K562 (cell line): ENCODE data around the gene GNPAT. TPM values are rescaled to one million over a fixed set of nuclear protein-coding genes. Genes with fewer than 3 reads are reported as not detected.
A peak's percentile ranks its signal among the peaks of the same experiment; 100 is the strongest.

Experiments used
- ARID2 ChIP-seq: fragments of 450-650 bp; IDR thresholded peaks from 2 replicates; pipeline ENCODE4 v1.6.1; 2017; ENCODE audit warnings: antibody characterized with exemption, mild to moderate bottlenecking
- CXXC5 ChIP-seq: fragments of 250-450 bp; sonication (Bioruptor Pico); IDR thresholded peaks from 2 replicates; pipeline ENCODE4 v1.8.0; 2022; ENCODE audit warnings: inconsistent platforms, mild to moderate bottlenecking, moderate library complexity
- NCOA4 ChIP-seq: fragments of 450-650 bp; IDR thresholded peaks from 2 replicates; pipeline ENCODE4 v1.6.1; 2018; ENCODE audit warnings: mild to moderate bottlenecking; ENCODE audit not compliant: partially characterized antibody
- TAF1 ChIP-seq: IDR thresholded peaks from 2 replicates; pipeline ENCODE4 v1.6.1; 2011; ENCODE audit warnings: mild to moderate bottlenecking, low read length, moderate library complexity; ENCODE audit not compliant: insufficient read depth, control insufficient read depth, severe bottlenecking; ENCODE audit errors: extremely low read depth
- THRAP3 ChIP-seq: fragments of 450-650 bp; IDR thresholded peaks from 2 replicates; pipeline ENCODE4 v1.6.1; 2016; ENCODE audit warnings: mild to moderate bottlenecking, inconsistent platforms, borderline replicate concordance
- XRCC4 ChIP-seq: IDR thresholded peaks from one replicate; pipeline ENCODE4 v1.6.1; 2011; ENCODE audit not compliant: insufficient read depth, insufficient read length; ENCODE audit errors: extremely low read depth
- polyA plus RNA-seq, 8 experiments: library from polyadenylated mRNA; depleted of rRNA in 4 of 8; stranded (reverse) in 5 of 8; unstranded in 3 of 8; fragments of >200 nt; fragmentation: Nextera tagmentation in 2 of 8; fragmentation: Illumina TruSeq in 1 of 8; extraction: Ambion mirVana in 2 of 8; extraction: Trizol in 1 of 8; gene quantifications; 2 replicates each; pipeline versions ENCODE4 v1.2.1 to v1.2.3, GENCODE V29; 2011 to 2014; ENCODE audit warnings: inconsistent platforms in 1 of 8, missing spikeins in 1 of 8
- total RNA-seq, 7 experiments: library from RNA; depleted of rRNA in 6 of 7; stranded (reverse); fragments of >200 nt in 6 of 7; fragmentation: Illumina TruSeq in 2 of 7; extraction: Trizol in 2 of 7; gene quantifications; 2 replicates each; pipeline versions ENCODE4 v1.2.1 to v1.2.3, GENCODE V29; 2011 to 2021; ENCODE audit warnings: low replicate concordance in 1 of 7
- TF ChIP-seq, protein P1 (sequence below), 2 experiments: fragments of 450-650 bp; IDR thresholded peaks; 2 replicates each; pipeline ENCODE4 v1.6.1; 2018; ENCODE audit warnings: mild to moderate bottlenecking in 2 of 2, low read depth in 1 of 2; ENCODE audit not compliant: partially characterized antibody in 2 of 2
- TF ChIP-seq, protein P2 (sequence below), 2 experiments: fragments of 450-650 bp; formaldehyde crosslinking in 1 of 2; IDR thresholded peaks; 2 replicates each; pipeline versions ENCODE4 v1.4.0 to v1.6.1; 2014 to 2020; ENCODE audit warnings: mild to moderate bottlenecking in 2 of 2, borderline replicate concordance in 1 of 2, low read depth in 1 of 2

GNPAT gene
- total and polyA plus RNA-seq, 9 of the 15 experiments (the other 6 are each of a cell fraction or from before 2014, with no cell fraction given): 32.1 to 68.8 (median 50.7) TPM

DNA sequence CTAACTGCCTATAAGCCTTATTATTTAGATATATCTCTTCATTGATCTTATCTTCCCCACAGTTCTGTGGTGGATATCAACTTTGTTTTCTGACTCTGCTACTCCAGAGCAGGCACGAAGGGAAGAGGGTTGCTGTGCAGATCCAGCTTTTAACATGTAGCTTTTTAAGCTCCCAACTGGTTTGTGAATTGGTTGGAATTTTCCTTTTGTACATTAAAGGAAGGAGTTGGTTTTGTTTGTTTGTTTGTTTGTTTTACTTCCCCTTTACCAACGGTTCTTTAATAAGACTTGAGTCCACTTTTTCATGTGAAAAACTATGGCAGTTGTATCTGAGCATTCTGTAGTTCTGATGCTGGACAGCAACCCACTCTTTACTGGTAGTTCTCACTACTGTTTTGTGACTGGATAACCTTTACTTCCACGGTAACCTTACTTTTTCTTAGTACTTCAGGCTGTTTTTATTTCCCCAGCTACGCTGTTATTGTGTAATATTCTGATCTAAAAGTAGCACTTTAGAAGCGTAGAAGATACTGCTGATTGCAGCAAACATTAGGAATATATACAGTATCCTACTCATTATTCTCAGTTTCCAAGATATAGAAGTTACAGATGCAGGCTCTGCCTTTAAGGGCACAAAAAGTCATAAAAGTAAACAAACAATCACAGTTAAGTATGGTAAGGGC lies 1.6 kb downstream of the GNPAT start (continued):
- TF ChIP-seq, protein P1, sequence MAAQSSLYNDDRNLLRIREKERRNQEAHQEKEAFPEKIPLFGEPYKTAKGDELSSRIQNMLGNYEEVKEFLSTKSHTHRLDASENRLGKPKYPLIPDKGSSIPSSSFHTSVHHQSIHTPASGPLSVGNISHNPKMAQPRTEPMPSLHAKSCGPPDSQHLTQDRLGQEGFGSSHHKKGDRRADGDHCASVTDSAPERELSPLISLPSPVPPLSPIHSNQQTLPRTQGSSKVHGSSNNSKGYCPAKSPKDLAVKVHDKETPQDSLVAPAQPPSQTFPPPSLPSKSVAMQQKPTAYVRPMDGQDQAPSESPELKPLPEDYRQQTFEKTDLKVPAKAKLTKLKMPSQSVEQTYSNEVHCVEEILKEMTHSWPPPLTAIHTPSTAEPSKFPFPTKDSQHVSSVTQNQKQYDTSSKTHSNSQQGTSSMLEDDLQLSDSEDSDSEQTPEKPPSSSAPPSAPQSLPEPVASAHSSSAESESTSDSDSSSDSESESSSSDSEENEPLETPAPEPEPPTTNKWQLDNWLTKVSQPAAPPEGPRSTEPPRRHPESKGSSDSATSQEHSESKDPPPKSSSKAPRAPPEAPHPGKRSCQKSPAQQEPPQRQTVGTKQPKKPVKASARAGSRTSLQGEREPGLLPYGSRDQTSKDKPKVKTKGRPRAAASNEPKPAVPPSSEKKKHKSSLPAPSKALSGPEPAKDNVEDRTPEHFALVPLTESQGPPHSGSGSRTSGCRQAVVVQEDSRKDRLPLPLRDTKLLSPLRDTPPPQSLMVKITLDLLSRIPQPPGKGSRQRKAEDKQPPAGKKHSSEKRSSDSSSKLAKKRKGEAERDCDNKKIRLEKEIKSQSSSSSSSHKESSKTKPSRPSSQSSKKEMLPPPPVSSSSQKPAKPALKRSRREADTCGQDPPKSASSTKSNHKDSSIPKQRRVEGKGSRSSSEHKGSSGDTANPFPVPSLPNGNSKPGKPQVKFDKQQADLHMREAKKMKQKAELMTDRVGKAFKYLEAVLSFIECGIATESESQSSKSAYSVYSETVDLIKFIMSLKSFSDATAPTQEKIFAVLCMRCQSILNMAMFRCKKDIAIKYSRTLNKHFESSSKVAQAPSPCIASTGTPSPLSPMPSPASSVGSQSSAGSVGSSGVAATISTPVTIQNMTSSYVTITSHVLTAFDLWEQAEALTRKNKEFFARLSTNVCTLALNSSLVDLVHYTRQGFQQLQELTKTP (IDR thresholded peaks at IDR 0.05; ENCODE audit: low read depth in 1 of 2, partially characterized antibody in 2 of 2): peak in 1 of 2 experiments; percentile 64
- TF ChIP-seq ARID2 (peak; percentile 75), NCOA4 (no peak), TAF1 (no peak), CXXC5 (CRISPR knock-in tag) (no peak), THRAP3 (0 out of 2 replicates have a peak, but pooled peaks have one; percentile 21), XRCC4 (no peak)
- TF ChIP-seq, protein P2, sequence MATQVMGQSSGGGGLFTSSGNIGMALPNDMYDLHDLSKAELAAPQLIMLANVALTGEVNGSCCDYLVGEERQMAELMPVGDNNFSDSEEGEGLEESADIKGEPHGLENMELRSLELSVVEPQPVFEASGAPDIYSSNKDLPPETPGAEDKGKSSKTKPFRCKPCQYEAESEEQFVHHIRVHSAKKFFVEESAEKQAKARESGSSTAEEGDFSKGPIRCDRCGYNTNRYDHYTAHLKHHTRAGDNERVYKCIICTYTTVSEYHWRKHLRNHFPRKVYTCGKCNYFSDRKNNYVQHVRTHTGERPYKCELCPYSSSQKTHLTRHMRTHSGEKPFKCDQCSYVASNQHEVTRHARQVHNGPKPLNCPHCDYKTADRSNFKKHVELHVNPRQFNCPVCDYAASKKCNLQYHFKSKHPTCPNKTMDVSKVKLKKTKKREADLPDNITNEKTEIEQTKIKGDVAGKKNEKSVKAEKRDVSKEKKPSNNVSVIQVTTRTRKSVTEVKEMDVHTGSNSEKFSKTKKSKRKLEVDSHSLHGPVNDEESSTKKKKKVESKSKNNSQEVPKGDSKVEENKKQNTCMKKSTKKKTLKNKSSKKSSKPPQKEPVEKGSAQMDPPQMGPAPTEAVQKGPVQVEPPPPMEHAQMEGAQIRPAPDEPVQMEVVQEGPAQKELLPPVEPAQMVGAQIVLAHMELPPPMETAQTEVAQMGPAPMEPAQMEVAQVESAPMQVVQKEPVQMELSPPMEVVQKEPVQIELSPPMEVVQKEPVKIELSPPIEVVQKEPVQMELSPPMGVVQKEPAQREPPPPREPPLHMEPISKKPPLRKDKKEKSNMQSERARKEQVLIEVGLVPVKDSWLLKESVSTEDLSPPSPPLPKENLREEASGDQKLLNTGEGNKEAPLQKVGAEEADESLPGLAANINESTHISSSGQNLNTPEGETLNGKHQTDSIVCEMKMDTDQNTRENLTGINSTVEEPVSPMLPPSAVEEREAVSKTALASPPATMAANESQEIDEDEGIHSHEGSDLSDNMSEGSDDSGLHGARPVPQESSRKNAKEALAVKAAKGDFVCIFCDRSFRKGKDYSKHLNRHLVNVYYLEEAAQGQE (IDR thresholded peaks at IDR 0.05; ENCODE audit: borderline replicate concordance): peak; percentile 97
- TF ChIP-seq, protein P2 (CRISPR knock-in tag; IDR thresholded peaks at IDR 0.05; ENCODE audit: low read depth): peak; percentile 84
